ENCODE data around the gene IDI1.
"Not testable (repeated sequence)": the region's sequence is repeated elsewhere in the genome, so short reads cannot be mapped to it uniquely, and the experiment has no call there.

Gene IDI1

GRCh38 chr10:1034758-1035157 lies 14.2 kb downstream of the IDI1 start:
- DNase-seq (ENCODE audit: low read depth) = no peak

- no peak for DNase-seq (ENCODE audit: low read depth)
These were observed 15.3 kb downstream of the IDI1 start for GRCh38 chr10:1033601-1034000.

GRCh38 chr10:1029838-1030237 lies 19.1 kb downstream of the IDI1 start:
- DNase-seq (ENCODE audit: low read depth) = no peak

- DNase-seq (ENCODE audit: low read depth) = no peak
These were observed 22.3 kb downstream of the IDI1 start for GRCh38 chr10:1026578-1026977.

GRCh38 chr10:1025683-1026082 lies 23.2 kb downstream of the IDI1 start, which contains the start of gene IDI2:
Gene IDI2 (minus strand): TSS chr10:1025859. CDS start chr10:1024723, 1,136 bp downstream.
- no peak for DNase-seq (ENCODE audit: low read depth)

GRCh38 chr10:1024103-1024502 lies 24.8 kb downstream of the IDI1 start:
- DNase-seq (ENCODE audit: low read depth) = no peak

- no peak for DNase-seq (ENCODE audit: low read depth)
These were observed 26.5 kb downstream of the IDI1 start for GRCh38 chr10:1022413-1022812.

- DNase-seq (ENCODE audit: low read depth) = no peak
These were observed 28.0 kb downstream of the IDI1 start for GRCh38 chr10:1020958-1021357.

GRCh38 chr10:1020460-1020859 lies 28.5 kb downstream of the IDI1 start:
- no peak for DNase-seq (ENCODE audit: low read depth)

- no peak for DNase-seq (ENCODE audit: low read depth)
These were observed 29.6 kb downstream of the IDI1 start for GRCh38 chr10:1019362-1019761.

GRCh38 chr10:1015688-1016087 lies 33.2 kb downstream of the IDI1 start:
- DNase-seq (ENCODE audit: low read depth) = no peak

- DNase-seq (ENCODE audit: low read depth) = no peak
These were observed 37.2 kb downstream of the IDI1 start for GRCh38 chr10:1011696-1012095.

GRCh38 chr10:1010703-1011102 lies 38.2 kb downstream of the IDI1 start:
- no peak for DNase-seq (ENCODE audit: low read depth)

- not testable (repeated sequence) for DNase-seq (ENCODE audit: low read depth)
These were observed 39.0 kb downstream of the IDI1 start for GRCh38 chr10:1009947-1010346.

GRCh38 chr10:1009071-1009494 lies 39.8 kb downstream of the IDI1 start:
- DNase-seq (ENCODE audit: low read depth) = no peak

GRCh38 chr10:1007583-1007982 lies 41.3 kb downstream of the IDI1 start:
- DNase-seq (ENCODE audit: low read depth) = no peak

GRCh38 chr10:1006573-1006972 lies 42.3 kb downstream of the IDI1 start:
- no peak for DNase-seq (ENCODE audit: low read depth)

- DNase-seq (ENCODE audit: low read depth) = no peak
These were observed 44.8 kb downstream of the IDI1 start for GRCh38 chr10:1003884-1004670.

GRCh38 chr10:1002425-1003006 lies 46.4 kb downstream of the IDI1 start:
- DNase-seq (ENCODE audit: low read depth) = no peak

- DNase-seq (ENCODE audit: low read depth) = no peak
These were observed 51.5 kb downstream of the IDI1 start for GRCh38 chr10:997266-998022.

GRCh38 chr10:996031-996430 lies 52.9 kb downstream of the IDI1 start:
- no peak for DNase-seq (ENCODE audit: low read depth)

GRCh38 chr10:995559-995926 lies 53.4 kb downstream of the IDI1 start:
- DNase-seq (ENCODE audit: low read depth) = no peak
